Measurements from ENCODE around the gene ADAM23.

Gene ADAM23

DNA sequence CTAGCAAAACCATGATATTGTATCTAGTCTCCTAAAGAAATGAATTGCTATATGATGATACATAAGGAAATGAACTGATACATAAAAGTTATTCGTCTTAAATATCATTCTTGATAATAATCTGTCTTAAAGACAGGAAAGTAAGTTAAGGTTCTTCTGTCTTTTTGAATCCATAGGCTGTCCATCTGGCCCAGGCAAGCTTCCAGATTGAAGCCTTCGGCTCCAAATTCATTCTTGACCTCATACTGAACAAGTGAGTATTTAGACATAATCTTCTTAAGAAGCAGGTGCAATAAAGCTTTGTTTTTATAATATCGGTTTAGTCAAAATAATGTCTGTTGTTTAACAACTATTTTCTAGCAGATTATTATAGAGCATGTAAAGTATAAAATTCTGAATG lies 37.7 kb downstream of the ADAM23 start:
- no peaks in the 10 kb centered on the region for H3K9me3 ChIP-seq
- H3K4me3 ChIP-seq (ENCODE audit: low read depth in 1 of 2, low read length in 1 of 2) = no peak overlapping the region
- no peaks in the 10 kb centered on the region for H3K36me3 ChIP-seq
- TF ChIP-seq CTCF (IDR thresholded peaks at IDR 0.05) = no peak
- no peaks in the 10 kb centered on the region for H3K4me1 ChIP-seq (ENCODE audit: control insufficient read depth in 1 of 2, insufficient read depth in 1 of 2, low read depth in 1 of 2, low read length in 1 of 2)
- H3K27me3 ChIP-seq = no peaks in the 10 kb centered on the region
- H3K27ac ChIP-seq = no peak overlapping the region

- Histone ChIP-seq H3K9me3 (no peaks in the 10 kb centered on the region), H3K36me3 (no peaks in the 10 kb centered on the region), H3K27me3 (no peaks in the 10 kb centered on the region), H3K4me1 (ENCODE audit: control insufficient read depth in 1 of 2, insufficient read depth in 1 of 2, low read depth in 1 of 2, low read length in 1 of 2) (no peaks in the 10 kb centered on the region), H3K27ac (no peak overlapping the region), H3K4me3 (ENCODE audit: low read depth in 1 of 2, low read length in 1 of 2) (no peak overlapping the region)
- no peak for TF ChIP-seq CTCF (IDR thresholded peaks at IDR 0.05)
These were observed 38.8 kb downstream of the ADAM23 start for GRCh38 chr2:206482123-206482522.

DNA sequence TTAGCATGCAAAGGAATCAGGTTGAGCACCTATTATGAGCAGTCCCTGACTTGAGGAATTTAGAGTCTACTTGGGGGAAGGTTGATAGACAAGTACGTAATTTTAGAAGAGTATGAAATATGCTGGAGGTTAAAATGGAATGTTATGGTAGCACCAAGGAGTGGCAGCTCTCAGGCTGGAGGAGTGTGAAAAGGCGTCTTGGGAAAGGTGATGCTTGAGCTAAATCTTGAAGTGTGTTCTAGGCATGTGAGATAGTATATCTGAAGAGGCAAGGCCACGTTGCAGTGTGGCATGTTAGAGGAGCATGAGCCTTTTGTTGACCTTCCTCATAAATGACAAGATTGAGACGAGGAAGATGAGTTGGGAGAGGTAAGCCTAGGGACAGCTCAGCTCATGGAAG lies 39.3 kb downstream of the ADAM23 start:
- Histone ChIP-seq H3K27me3 (no peaks in the 10 kb centered on the region), H3K9me3 (no peaks in the 10 kb centered on the region), H3K27ac (no peak overlapping the region), H3K4me1 (ENCODE audit: control insufficient read depth in 1 of 2, insufficient read depth in 1 of 2, low read depth in 1 of 2, low read length in 1 of 2) (no peaks in the 10 kb centered on the region), H3K36me3 (no peaks in the 10 kb centered on the region), H3K4me3 (ENCODE audit: low read depth in 1 of 2, low read length in 1 of 2) (no peak overlapping the region)
- no peak for TF ChIP-seq CTCF (IDR thresholded peaks at IDR 0.05)

DNA sequence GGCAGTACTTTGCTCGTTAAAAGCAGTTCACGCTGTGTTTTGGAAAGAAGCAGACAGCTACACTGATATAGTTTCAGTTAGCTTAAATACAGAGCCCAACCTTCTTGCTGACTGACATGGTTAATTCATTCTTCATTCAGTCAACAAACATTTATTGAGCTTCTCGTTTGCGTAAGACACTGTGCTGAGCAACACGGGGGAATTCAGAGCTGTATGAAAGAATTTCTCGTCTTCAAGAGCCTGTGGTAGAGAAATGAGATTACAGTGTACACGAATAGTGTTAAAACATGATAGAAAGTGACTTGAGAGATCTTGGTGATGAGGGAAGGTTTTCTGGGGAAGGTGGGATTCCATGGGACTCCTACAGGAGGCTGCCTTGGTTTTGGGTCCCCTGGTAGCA lies 44.7 kb downstream of the ADAM23 start:
- Histone ChIP-seq H3K27ac (no peak overlapping the region), H3K4me3 (ENCODE audit: low read depth in 1 of 2, low read length in 1 of 2) (no peak overlapping the region), H3K27me3 (no peaks in the 10 kb centered on the region), H3K4me1 (ENCODE audit: control insufficient read depth in 1 of 2, insufficient read depth in 1 of 2, low read depth in 1 of 2, low read length in 1 of 2) (no peaks in the 10 kb centered on the region), H3K36me3 (no peaks in the 10 kb centered on the region), H3K9me3 (no peaks in the 10 kb centered on the region)
- no peak for TF ChIP-seq CTCF (IDR thresholded peaks at IDR 0.05)

DNA sequence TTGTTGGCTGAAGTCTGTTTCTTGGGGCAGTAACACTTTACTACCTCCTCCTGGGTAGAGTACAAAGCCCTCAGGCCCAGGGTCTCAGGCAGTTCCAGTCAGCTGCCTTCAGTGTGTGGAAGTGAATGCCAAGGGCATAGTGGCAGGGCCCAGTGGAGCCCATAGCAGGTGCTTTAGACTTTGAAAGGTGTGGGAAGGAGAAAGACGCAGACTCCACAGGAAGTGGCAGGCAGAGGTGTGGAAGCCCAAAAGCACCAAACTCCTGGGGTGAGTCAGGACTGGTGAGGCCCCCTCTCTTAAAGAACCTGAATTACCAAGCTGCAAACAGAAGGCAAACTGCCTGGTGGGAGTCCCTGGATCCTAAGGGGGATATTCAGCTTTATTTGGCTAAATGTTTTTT lies 45.3 kb downstream of the ADAM23 start:
- TF ChIP-seq CTCF (IDR thresholded peaks at IDR 0.05) = no peak
- Histone ChIP-seq H3K36me3 (no peaks in the 10 kb centered on the region), H3K4me1 (ENCODE audit: control insufficient read depth in 1 of 2, insufficient read depth in 1 of 2, low read depth in 1 of 2, low read length in 1 of 2) (no peaks in the 10 kb centered on the region)

GRCh38 chr2:206494061-206494460 lies 50.7 kb downstream of the ADAM23 start:
- no peaks in the 10 kb centered on the region for H3K9me3 ChIP-seq
- no peak overlapping the region for H3K27ac ChIP-seq
- no peak for TF ChIP-seq CTCF (IDR thresholded peaks at IDR 0.05)
- H3K36me3 ChIP-seq = no peaks in the 10 kb centered on the region
- no peak overlapping the region for H3K4me3 ChIP-seq (ENCODE audit: low read depth in 1 of 2, low read length in 1 of 2)
- no peaks in the 10 kb centered on the region for H3K27me3 ChIP-seq
- no peaks in the 10 kb centered on the region for H3K4me1 ChIP-seq (ENCODE audit: control insufficient read depth in 1 of 2, insufficient read depth in 1 of 2, low read depth in 1 of 2, low read length in 1 of 2)

More for the DNA sequence above, 45.3 kb downstream of the ADAM23 start:
- Histone ChIP-seq H3K27me3 (no peaks in the 10 kb centered on the region), H3K4me3 (ENCODE audit: low read depth in 1 of 2, low read length in 1 of 2) (no peak overlapping the region), H3K27ac (no peak overlapping the region), H3K9me3 (no peaks in the 10 kb centered on the region)

Data from neutrophil (primary cell).